Stimulated activated CD8-positive, alpha-beta memory T cell treated with anti-CD3 and anti-CD28 coated beads, Interleukin-2, amount 100 ng/mL, for 48 hours (primary cell): Measurements from ENCODE around the gene RMND5A.

ENCODE experiments used
- DNase-seq, 2 donors: peaks; one replicate each; pipeline ENCODE4 v3.0.0-alpha.2; 2020; ENCODE audit warnings: low read depth in 2 of 2

Gene RMND5A

DNA sequence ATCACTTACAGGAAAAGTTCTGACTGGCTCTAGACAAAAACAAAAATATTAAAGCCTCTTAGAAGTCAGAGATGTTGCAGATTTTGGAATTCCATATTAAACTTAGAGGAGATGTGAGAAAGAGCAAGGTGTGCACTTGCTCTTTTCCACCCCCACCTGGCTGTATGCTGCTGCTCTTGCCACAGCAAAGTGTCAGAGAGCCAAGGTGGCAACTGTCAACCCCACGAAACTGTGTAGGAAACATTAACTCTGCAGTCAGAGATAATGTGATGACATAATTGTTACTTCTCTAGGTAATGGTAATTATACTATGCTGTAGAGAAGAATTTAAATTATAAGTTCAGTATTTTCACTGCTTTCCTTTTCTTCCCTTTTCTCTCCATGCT lies 45.2 kb downstream of the RMND5A start:
- no peak for DNase-seq

DNA sequence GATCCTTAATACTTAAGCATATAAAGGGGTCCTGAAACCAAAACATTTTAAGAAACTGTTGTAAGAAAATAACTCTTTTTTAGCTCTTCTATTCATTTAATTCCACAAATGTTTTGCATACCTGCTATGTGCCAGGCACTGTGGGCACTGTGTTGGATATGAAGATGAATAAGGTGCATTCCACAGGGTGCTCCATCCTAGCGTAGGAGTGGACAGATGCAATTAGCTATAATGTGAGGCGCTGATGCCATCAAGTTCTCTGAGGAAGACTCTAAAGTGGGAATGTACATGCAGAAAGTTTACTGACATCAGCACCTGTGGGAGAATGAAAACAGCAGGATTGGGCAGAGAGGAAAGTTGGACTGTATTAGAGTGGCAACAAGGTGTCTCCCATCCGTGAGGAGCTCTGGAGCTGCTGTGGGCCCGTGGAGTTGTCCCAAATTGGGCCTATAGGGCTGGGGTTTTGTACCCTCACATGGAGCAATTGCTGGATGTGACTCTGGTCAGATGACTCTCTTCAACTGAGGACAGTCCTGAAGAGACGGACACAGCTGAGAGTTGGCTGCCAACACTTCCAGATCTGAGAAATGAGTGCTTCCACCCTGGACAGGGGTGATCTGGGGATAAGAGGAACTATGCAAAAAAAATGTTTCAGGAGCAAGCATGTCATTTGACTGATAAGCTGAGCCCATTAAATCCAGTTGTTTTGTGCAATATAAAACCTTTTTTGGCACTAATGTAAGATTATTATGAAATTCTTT lies 48.3 kb downstream of the RMND5A start:
- DNase-seq = no peak

DNA sequence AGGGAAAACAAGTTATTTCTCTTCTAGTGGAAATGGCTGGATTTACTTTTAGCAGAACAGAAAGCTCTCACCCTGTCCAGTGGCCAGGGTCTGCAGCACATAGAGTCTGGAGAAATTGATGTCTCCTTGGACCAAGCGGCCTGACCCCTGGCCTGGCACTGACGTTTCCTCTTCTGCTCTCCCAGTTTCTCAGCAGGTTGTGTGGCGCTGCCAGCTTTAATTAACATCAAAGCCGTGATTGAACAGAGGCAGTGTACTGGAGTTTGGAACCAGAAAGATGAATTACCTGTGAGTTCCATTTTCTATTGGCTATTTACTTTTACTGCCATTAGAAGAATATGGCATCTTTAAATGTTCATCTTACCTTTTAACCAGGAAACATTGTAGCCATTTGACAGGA lies 49.7 kb downstream of the RMND5A start:
- DNase-seq = no peak

DNA sequence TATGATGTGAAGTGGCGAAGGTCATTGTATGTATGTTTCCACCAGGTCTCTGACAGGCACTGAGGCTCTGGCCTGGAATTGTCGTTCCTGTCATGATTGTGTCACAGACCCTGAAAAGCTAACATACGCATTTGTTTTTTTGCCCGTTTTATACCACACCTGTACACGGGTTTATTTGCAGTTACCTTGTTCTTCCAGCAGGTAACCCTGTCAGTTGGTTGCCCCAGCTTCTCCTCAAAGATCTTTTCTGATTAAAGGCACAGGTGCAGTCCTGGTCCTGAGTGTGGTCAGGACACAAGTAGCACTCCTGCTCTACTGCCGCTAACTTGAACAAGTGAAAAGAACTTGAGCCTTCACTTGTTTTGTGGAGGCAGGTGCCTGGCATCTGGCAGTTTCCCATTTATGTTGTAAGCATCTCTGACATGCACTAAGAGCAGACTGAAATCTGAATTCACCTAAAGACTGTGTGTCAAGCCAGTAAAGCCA lies 50.8 kb downstream of the RMND5A start:
- no peak for DNase-seq

DNA sequence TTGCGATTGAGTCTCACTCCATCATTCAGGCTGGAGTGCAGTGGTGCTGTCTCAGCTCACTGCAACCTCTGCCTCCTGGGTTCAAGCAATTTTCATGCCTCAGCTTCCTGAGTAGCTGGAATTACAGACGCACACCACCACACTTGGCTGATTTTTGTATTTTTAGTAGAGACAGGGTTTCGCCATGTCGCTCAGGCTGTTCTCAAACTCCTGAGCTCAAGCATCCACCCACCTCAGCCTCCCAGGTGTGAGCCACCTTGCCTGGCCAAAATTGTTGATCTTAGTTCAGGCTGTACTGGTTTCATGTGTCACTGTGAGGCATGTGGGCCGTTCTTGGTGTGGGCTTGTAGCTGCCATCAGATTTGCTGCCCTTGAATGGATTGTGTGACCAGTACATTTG lies 52.5 kb downstream of the RMND5A start:
- no peak for DNase-seq

DNA sequence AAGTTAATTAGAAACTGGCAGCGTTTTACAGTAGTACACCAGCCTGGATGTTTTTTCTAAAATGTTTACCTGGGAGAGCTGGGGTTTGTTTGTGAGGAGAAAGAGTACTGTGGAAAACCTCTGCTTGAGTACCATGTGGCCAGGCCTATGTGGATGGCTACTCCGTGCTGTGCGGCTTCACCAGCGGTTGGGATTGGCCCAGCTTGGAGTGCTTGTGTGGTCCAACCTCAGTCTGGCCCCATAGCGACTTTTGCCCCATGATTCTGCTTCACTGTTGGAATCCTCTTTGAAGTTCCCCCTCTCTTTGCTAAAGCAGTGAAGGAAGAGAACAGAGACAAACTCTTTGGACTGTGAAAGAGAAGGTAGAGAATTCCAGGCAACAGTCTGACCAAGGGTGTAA lies 54.8 kb downstream of the RMND5A start:
- no peak for DNase-seq

DNA sequence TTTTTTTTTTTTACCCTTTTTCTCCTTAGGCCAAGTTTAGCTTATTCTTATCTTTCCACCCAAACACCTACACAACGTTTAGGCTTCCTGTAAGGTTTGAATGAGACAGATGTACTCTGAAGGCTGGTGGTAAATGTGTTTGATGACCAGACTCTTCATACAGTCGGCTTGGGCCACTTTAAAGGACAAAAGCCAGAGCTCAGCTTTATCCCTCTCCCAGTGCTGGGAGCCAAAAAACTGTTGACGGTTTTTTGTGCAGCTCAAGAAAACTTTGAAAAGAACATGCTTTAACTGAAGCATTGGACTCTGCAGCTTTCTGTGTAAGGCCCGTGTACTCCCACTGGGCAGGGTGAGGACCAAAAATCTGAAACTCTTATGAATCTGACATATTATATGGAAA lies 55.2 kb downstream of the RMND5A start:
- no peak for DNase-seq

DNA sequence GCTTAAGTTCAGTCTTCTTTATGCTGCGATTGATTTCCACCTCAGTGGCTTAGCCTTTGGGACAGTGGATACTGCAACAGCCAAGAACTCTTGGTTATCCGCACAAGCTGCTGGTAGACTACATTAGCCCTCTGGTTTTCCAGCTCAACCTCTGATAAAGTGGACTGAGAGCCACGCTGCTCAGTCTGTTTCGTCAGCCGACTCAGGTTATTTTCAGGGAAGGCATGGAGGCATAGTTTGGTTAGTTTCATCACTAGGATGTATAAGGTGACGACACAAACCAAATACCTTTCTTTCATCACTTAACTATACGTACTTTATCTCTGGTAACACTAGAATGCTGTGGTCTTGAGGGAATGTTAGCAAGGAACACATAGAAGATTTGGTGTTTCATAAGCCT lies 56.4 kb downstream of the RMND5A start:
- DNase-seq = no peak

DNA sequence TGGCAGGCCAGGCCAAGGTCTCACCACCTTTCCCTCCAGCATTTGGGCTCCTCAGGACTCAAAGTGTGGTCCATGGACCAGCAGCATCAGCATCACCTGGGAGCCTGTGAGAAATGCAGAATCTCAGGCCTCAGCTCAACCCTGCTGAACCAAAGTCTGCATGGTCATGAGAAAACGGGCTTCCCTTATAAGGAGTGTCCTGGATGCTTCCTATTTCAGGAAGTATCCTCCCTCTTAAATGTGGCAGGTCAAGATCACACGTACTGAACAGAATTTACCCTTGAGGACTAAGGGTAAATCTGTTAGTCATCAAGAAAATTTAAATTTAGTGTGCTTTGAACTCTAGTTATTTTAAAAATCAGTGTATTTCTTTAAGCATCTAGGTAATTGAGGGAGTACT lies 58.9 kb downstream of the RMND5A start:
- no peak for DNase-seq

DNA sequence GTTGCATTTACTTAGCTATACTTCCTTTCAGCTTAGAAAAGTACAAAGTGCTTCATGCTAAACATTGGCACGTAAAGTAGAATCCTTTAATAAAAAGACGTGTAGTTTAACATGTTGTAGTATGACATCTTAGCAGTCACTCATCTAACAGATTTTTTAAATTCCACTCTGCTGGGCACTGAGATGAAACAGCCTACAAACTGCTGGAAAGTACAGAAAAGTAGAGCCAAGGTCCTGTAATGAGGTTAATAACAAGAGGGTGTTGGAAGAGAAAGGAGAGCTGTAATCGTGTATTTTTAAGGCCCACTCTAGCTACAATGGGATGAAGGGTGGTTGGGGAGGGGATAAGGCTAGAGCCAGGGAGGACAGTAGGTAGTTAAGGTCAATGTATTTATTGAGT lies 59.9 kb downstream of the RMND5A start:
- no peak for DNase-seq

DNA sequence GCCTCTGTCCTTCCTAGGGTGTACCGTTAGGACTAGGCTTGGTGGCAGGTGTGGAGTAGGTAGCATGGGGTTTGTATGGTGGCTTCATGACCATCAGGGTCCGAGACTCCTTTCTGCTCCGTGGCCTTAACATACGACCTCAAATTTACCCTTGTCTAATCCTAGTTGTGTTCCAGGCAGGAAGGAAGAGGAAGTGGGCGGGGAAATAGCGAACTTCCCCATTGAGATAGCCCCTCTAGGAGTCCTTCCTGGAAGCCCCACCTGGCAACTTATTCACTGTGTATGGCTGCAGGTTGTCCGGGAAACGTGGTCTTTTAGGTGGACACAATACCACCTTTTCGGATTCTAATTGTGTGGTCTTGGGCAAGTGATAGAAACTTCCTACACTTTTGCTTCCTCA lies 61.3 kb downstream of the RMND5A start:
- no peak for DNase-seq

DNA sequence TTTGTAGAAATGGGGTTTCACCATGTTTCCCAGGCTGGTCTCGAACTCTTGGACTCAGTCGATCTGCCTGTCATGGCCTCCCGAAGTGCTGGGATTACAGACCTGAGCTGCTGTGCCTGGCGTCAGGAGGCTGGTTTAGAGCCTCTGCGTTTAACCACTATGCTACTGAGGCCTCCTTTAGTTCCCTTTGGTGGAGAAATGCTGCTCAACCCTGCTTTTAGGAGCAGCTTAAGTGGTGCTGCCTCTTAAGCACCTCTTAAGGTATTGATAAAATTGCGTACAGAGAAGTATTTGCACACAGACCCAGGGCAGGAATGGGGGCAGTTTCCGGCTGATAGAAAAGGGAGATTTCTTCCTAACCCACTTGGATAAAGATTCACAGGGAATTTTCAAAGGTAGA lies 62.7 kb downstream of the RMND5A start:
- DNase-seq = no peak

DNA sequence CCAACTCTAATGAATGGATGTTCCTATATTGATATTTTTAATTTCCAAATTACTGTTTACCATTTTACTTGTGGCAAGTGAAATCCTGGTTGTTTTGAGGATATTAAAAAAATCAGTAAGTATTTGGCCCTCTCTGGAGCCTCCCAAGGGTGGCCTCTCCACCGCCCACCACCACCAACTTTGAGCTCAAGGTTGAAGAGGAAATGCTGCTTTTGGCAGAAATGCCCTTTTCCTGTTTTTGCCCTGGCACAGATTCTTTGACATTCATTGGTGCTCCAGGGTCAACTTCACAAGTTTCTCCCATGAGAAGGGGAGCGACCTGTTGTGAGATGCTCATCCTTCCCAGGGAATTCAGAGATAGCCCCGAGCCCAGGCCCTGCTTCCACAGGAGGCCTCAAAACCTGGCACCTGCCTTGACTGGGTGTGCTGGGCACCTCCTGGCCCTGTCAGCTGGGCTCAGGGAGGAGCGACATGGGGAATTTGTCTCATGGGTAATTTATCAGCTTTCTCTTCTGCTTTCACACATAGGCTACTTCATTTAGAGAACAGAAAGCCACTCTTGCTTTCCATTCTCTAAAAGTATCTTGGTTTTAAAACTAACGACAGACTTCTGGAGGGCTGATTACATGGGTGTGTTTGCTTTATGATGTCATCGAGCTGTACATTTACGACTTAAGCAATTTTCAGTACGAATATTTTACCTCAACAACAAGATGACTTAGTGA lies 63.7 kb downstream of the RMND5A start:
- DNase-seq = no peak

DNA sequence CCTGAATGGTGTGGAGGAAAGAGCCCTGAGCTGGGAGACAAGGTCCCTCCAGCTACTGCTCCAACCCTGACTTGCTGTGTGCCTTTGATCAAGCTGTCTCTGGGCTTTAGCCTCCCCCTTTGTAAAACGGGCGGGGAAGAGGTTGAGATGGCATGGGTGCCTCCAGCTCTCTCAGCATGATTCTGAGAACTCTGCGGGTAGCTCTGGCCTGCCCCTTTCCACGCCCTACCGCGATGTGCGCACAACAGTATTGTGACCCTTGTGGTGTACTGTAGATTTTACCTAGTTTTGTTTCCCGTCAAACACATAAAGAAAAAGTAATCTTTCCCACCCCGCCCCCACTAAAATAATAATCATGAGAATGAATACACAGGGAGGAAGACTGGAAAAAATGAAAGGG lies 65.4 kb downstream of the RMND5A start:
- peak; percentile 67 to 84 for DNase-seq

DNA sequence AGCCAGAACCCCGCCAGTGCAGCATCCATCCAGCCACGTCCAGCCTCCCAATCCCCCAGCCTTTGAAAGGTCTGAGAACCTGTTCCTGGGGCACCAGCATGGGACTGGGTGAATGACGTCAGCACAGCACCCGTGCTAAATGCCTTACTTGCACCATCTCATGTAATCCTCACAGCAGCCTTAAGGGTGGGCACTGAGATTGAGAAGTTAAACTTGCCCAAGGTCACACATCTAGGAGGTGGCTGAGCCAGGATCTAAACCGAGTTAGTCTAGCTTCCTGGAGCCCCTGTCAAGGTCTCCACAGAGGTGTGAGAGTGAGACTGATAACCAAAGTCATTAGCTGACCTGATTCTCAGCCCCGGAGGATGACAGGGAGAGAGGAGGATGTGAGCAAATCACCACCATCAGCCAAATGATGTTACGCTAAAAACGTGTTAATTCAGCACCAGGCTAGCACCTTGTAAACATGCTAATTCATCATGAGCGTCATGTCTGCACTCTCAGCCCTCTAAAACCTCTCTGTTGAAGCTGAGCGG lies 66.0 kb downstream of the RMND5A start:
- peak; percentile 30 to 52 for DNase-seq

DNA sequence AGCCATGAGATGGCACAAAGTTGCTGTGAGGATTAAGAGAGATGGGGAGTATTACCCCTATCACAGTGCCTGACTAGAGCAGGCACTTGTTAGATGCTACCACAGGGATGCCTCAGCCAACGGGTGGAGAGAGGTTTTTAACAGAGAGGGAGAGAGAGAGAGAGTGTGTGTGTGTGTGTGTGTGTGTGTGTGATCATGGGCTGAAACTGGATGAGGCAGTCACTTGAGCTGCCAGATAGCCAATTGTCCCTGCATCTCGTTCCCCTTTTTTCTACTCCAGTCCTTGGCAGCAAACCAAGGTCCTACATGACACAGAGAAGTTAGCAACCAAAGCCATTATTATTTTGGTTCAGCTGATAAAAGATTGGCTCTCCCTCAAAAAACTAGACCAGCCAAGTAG lies 67.6 kb downstream of the RMND5A start:
- DNase-seq = no peak

DNA sequence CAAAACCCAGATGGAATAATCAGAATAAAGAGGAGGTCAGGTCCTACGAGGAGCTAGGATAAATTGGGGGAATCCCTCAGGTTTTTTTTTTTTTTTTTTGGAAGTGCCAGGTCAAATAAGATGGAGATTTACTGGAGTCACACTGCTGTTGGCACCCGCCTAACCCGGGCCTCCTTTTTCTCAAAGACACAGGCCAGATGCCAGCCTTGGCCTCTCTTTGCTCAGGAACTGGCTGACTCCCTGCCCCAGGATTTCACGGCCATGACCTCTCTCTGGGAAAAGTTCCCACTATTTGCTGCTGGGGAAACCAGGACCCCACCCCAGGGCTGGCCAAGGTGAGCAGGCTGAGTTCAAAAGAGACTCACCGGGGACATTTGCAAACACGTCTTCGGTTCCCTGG lies 68.1 kb downstream of the RMND5A start:
- DNase-seq = no peak

DNA sequence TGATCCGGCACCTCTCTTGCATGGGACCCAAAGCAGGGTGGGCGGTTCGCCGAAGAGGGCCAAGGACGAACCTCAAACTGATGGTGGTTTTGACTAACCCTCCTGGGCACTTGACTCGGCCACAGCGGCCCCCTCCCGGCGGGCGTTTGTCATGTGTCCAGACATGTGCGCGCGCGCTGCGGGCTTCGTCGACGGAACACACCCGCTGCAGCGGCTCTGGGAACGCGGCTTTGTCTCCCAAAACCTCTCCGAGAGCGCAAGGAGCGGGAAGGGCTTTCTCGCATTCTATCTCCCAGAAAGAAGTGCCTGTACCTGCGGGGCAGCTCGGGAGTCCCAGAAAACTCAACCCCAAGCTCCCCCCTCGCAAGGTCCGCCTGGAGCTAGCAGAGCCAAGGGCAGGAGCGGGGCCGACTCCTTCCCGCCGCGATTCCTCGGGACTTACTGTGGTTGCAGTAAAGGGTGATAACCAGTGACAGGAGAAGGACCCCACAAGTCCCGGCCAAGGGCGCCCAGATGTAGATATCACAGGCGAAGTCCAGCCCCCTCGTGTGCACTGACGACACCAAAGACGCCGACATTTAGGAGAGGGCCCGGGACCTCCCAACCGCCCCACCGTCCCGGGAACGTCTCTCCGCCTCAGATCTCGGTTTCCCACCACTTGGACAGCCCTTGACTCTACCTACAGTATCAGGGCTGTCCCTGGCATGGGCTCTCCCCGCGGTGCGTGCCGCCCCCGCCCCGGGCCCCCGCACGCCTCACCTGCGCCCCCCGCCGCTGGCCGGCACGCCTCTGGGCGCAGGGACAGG lies 69.0 kb downstream of the RMND5A start:
- peak in 1 of 2 donors; percentile 60 for DNase-seq

DNA sequence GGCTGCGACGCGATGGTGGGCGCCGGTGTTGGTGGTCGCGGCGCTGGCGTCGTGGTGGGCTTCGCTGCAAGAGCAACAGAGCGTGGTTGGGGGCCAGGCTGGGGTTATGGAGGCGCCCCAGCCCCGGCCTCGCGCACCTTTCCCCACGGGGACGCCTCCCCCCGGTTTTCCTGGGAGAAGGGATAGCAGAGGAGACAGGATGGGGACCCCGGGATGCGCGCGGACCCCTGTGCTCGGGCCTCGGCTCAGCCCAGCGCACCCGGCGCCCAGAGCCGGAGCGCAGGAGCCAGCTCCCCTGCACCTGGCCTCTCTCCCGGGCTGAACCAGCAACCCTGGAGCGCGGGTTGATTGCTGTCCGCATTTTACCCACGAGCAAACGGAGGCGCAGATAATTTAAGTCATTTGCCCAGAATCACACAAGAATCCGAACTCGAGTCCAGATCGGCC lies 69.6 kb downstream of the RMND5A start:
- DNase-seq = no peak

DNA sequence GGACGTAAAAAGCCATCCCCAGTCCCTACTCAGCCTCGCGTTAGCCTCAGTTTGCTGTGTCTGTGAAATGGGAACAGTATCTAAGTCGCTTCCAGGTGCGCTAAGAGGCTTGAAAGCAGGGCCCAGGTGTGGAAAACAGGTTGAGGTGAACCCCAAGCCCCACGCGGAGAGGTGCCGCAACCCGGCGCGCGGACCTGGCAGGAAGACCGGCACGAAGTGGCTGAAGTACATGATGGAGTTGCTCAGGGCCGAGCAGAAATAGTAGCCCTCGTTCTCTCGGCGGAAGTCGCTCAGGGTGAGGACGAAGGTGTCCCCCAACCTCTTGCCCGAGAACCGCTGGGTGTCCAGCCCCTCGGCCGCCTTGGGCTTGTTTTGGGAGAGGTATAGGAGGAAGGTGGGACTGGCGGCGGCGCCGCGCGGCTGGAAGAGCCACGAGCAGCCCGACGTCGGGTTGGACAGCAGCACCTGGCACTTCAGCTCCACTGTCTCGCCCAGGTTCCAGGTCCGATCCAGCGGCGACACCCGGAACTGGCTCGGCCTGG lies 70.1 kb downstream of the RMND5A start:
- no peak for DNase-seq

DNA sequence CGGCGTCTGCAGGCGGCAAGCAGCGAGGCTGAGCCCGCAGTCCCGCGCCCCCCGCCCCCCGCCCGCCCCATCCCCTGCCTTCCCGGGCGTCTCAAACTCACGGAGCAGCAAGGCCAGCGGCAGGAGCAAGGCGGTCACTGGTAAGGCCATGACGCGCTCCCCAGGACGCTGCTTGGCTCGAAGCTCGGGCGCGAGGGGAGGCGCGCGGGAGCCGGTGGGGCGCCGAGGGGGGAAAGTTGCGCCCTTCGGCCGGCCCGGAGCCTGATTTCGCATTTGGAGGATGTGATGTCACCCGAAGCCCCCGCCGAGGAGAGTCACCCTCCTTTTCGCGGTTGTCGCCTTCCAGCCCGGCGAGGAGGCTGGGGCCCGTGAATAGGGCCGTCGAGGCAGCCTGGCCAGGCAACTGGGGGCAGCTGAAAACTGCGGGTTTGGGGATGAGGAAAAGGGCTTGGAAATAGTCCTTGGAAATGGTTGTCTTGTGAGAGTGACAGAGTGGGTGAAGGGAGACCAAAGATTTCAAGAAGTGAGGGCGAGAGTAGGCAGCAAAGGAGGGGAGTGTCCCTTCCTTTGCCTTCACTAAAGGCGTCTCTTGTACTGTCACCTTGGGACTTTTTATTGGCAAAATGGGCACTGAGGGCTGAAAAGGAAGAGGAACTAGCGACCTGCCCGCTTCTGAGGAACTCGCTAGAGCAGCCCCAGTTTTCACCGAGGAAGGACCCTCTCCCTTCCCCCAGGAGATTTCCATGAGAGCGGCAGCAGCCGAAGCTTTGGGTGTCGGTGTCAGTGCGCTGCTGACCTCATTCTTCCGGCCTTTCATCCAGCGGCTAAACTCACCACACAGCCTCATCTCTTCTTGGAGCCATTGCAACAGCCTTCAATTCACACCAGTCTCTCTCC lies 70.8 kb downstream of the RMND5A start, which contains the start of gene CD8A:
TSS of gene CD8A (minus strand) at position 238 of the 897 bp plus-strand sequence. CDS start at position 150, 88 bp downstream.
- DNase-seq = peak; percentile 70 to 73
